Panc1 (cell line): Measurements from ENCODE around the gene NEURL2. TPM values are rescaled to one million over a fixed set of nuclear protein-coding genes. Genes with fewer than 3 reads are reported as not detected.

ENCODE experiments used
- ATAC-seq: fragments of 200-7000 bp; cut with Tn5 transposase; 2 replicates; pipeline ENCODE4 v1.9.1; 2020; ENCODE audit warnings: mild to moderate bottlenecking, moderate library complexity
- BruUV-seq: library from RNA; stranded (reverse); fragments of 400-500 nt; replicated peaks from 2 replicates; lab custom pipeline; 2021; lab: Mats Ljungman, UMichigan
- CTCF ChIA-PET: fragments of 300-600 bp; sonication (Branson Sonifier 250); formaldehyde crosslinking; loops from one replicate; lab custom pipeline; 2022; ENCODE audit warnings: antibody characterized with exemption; lab: Charles Lee
- POLR2A ChIA-PET: fragments of 300-600 bp; sonication (Branson Sonifier 250); formaldehyde crosslinking; loops from one replicate; lab custom pipeline; 2022; ENCODE audit warnings: antibody characterized with exemption; lab: Charles Lee
- DNase-seq: peaks from one replicate; pipeline ENCODE4 v3.0.0-alpha.2; 2010; ENCODE audit warnings: low read depth, low spot score
- H3K27ac ChIP-seq: 2 replicates; pipeline ENCODE4 v1.5.1; 2011; ENCODE audit warnings: mild to moderate bottlenecking, low read length, inconsistent platforms
- H3K27me3 ChIP-seq: fragments of 200-500 bp; sonication (Bioruptor generic); 2 replicates; pipeline ENCODE4 v1.6.0; 2014; ENCODE audit warnings: low read length, inconsistent platforms; ENCODE audit not compliant: control insufficient read depth, insufficient read depth
- H3K36me3 ChIP-seq: fragments of 200-500 bp; sonication (Bioruptor generic); 2 replicates; pipeline ENCODE4 v1.5.1; 2014; ENCODE audit warnings: inconsistent platforms, mild to moderate bottlenecking, low read length, moderate library complexity; ENCODE audit not compliant: control insufficient read depth, insufficient read depth
- H3K4me1 ChIP-seq: 2 replicates; pipeline ENCODE4 v1.5.1; 2011; ENCODE audit warnings: inconsistent platforms, mild to moderate bottlenecking, low read length, moderate library complexity; ENCODE audit not compliant: control insufficient read depth, insufficient read depth
- H3K4me3 ChIP-seq, 2 experiments: 2 replicates each; pipeline ENCODE4 v1.5.1; 2011 to 2012; ENCODE audit warnings: low read depth in 2 of 2, low read length in 2 of 2, mild to moderate bottlenecking in 2 of 2, inconsistent platforms in 1 of 2, moderate library complexity in 1 of 2
- H3K9me3 ChIP-seq: fragments of 200-500 bp; sonication (Bioruptor generic); 2 replicates; pipeline ENCODE4 v1.5.1; 2014; ENCODE audit warnings: low read depth, mild to moderate bottlenecking, inconsistent platforms, low read length, moderate library complexity; ENCODE audit not compliant: control insufficient read depth, insufficient read depth
- CTCF ChIP-seq: fragments of 450-650 bp; IDR thresholded peaks from 2 replicates; pipeline ENCODE4 v1.5.1; 2017; ENCODE audit warnings: mild to moderate bottlenecking
- POLR2AphosphoS5 ChIP-seq: IDR thresholded peaks from 2 replicates; pipeline ENCODE4 v1.6.1; 2012; ENCODE audit warnings: mild to moderate bottlenecking, low read depth, low read length, moderate library complexity
- REST ChIP-seq, 2 experiments: IDR thresholded peaks; 2 replicates each; pipeline ENCODE4 v1.6.1; 2011 to 2012; ENCODE audit warnings: low read depth in 2 of 2, control low read depth in 1 of 2, low read length in 1 of 2, mild to moderate bottlenecking in 1 of 2, moderate library complexity in 1 of 2; ENCODE audit not compliant: insufficient read depth in 1 of 2
- SIN3A ChIP-seq: IDR thresholded peaks from 2 replicates; pipeline ENCODE4 v1.6.1; 2012; ENCODE audit warnings: low read depth, mild to moderate bottlenecking, low read length, moderate library complexity, borderline replicate concordance; ENCODE audit not compliant: insufficient read depth
- TCF7L2 ChIP-seq: IDR thresholded peaks from 2 replicates; pipeline ENCODE4 v1.6.1; 2011; ENCODE audit warnings: mild to moderate bottlenecking, low read depth, low read length, inconsistent platforms
- in situ Hi-C: cut with HindIII; loops from 2 replicates; pipeline ENCODE4 v1.10.0; 2016; ENCODE audit warnings: low sequenced_read_pairs, low pct_unique_long_range_greater_than_20kb
- intact Hi-C: fragments of 100-400 bp; cut with micrococcal nuclease; formaldehyde crosslinking; loops from one replicate; pipeline ENCODE4 v1.10.0; 2022; ENCODE audit not compliant: unreplicated experiment
- total RNA-seq: library from RNA; stranded (reverse); gene quantifications from one replicate; pipeline ENCODE4 v1.2.1, GENCODE V29; 2021; ENCODE audit not compliant: unreplicated experiment

The NEURL2 gene
- total RNA-seq, 1 experiment from 2014 or later: 3.0 TPM

- Histone ChIP-seq H3K27ac (no peak overlapping the region), H3K36me3 (no peaks in the 10 kb centered on the region; the same call in none of the 2 replicates), H3K27me3 (no peaks in the 10 kb centered on the region), H3K9me3 (no peaks in the 10 kb centered on the region), H3K4me3 (no peak overlapping the region), H3K4me1 (peaks cover 10% of the 10 kb centered on the region)
- DNase-seq (no peak), ATAC-seq (no peak)
- in situ Hi-C loops: no loop called here
- TF ChIP-seq TCF7L2 (no peak), POLR2AphosphoS5 (no peak), SIN3A (no peak), REST (IDR thresholded peaks at IDR 0.05; ENCODE audit: insufficient read depth in 1 of 2, low read depth in 2 of 2, low read length in 1 of 2) (no peak), CTCF (no peak)
- ChIA-PET CTCF (no interaction called here), POLR2A (no interaction called here)
- intact Hi-C loops: no loop called here
- BruUV-seq: no TSS peak
Measured at GRCh38 chr20:45853484-45853883, 37.5 kb downstream of the NEURL2 start.

- TF ChIP-seq SIN3A (no peak), TCF7L2 (no peak)
- Histone ChIP-seq H3K4me3 (no peak overlapping the region), H3K36me3 (no peaks in the 10 kb centered on the region; the same call in none of the 2 replicates), H3K4me1 (peaks cover 7% of the 10 kb centered on the region), H3K27ac (no peak overlapping the region), H3K27me3 (no peaks in the 10 kb centered on the region), H3K9me3 (no peaks in the 10 kb centered on the region)
- POLR2A ChIA-PET: no interaction called here
- CTCF ChIA-PET: interaction anchor here (0.7 kb wide), 1 partner anchor 53 kb away, joined by 3 read pairs; no protein-coding TSS in a partner anchor
- in situ Hi-C loops (no loop called here), intact Hi-C loops (no loop called here)
- BruUV-seq: no TSS peak
- DNase-seq: no peak
- no peak for ATAC-seq
Measured at GRCh38 chr20:45852326-45852725, 38.7 kb downstream of the NEURL2 start.

GRCh38 chr20:45851501-45851900, 39.5 kb downstream of the NEURL2 start:
- ATAC-seq: no peak
- Histone ChIP-seq H3K9me3 (no peaks in the 10 kb centered on the region), H3K27me3 (no peaks in the 10 kb centered on the region), H3K4me1 (peaks cover 6% of the 10 kb centered on the region), H3K27ac (no peak overlapping the region), H3K4me3 (no peak overlapping the region), H3K36me3 (no peaks in the 10 kb centered on the region; the same call in none of the 2 replicates)
- CTCF ChIA-PET: interaction anchor here (0.7 to 1.2 kb wide), 2 partner anchors 39 to 54 kb away, joined by 3 read pairs; no protein-coding TSS in a partner anchor
- POLR2A ChIA-PET: no interaction called here
- no peak for TF ChIP-seq TCF7L2
- TF ChIP-seq SIN3A: no peak
- TF ChIP-seq REST (IDR thresholded peaks at IDR 0.05; ENCODE audit: insufficient read depth in 1 of 2, low read depth in 2 of 2, low read length in 1 of 2): no peak
- TF ChIP-seq POLR2AphosphoS5: no peak
- no peak for TF ChIP-seq CTCF
- intact Hi-C loops (no loop called here), in situ Hi-C loops (no loop called here)
- no TSS peak for BruUV-seq
- no peak for DNase-seq
